H9 (cell line): ENCODE measurements around the gene ABLIM1. TPM values are rescaled to one million over a fixed set of nuclear protein-coding genes. Genes with fewer than 3 reads are reported as not detected.

Source experiments
- DNase-seq: peaks from one replicate; pipeline ENCODE4 v3.0.0-alpha.2; 2017
- H2AFZ ChIP-seq: one replicate; pipeline ENCODE4 v1.6.1; 2013; ENCODE audit warnings: mild to moderate bottlenecking, low read length, control low read depth, moderate library complexity
- H2AK5ac ChIP-seq: 2 replicates; pipeline ENCODE4 v1.6.1; 2013; ENCODE audit warnings: low read length, control low read depth, mixed read lengths; ENCODE audit not compliant: insufficient read length
- H2BK120ac ChIP-seq: one replicate; pipeline ENCODE4 v1.6.1; 2013; ENCODE audit warnings: low read depth, mild to moderate bottlenecking, low read length, control low read depth, inconsistent platforms; ENCODE audit not compliant: poor library complexity, severe bottlenecking
- H2BK12ac ChIP-seq: 2 replicates; pipeline ENCODE4 v1.6.1; 2013; ENCODE audit warnings: low read length, control low read depth, mixed read lengths, low read depth; ENCODE audit not compliant: insufficient read length
- H2BK15ac ChIP-seq: 2 replicates; pipeline ENCODE4 v1.6.1; 2013; ENCODE audit warnings: low read depth, low read length, control low read depth
- H2BK20ac ChIP-seq: one replicate; pipeline ENCODE4 v1.6.1; 2013; ENCODE audit warnings: low read depth, mild to moderate bottlenecking, low read length, control low read depth, inconsistent platforms; ENCODE audit not compliant: poor library complexity, severe bottlenecking
- H2BK5ac ChIP-seq: 2 replicates; pipeline ENCODE4 v1.6.1; 2013; ENCODE audit warnings: low read length, control low read depth, mixed read lengths; ENCODE audit not compliant: insufficient read length
- H3K14ac ChIP-seq: 2 replicates; pipeline ENCODE4 v1.6.1; 2013; ENCODE audit warnings: low read length, control low read depth; ENCODE audit not compliant: insufficient read depth
- H3K18ac ChIP-seq: 2 replicates; pipeline ENCODE4 v1.6.1; 2013; ENCODE audit warnings: low read depth, mild to moderate bottlenecking, mixed read lengths, low read length, control low read depth; ENCODE audit not compliant: insufficient read length
- H3K23ac ChIP-seq: 2 replicates; pipeline ENCODE4 v1.6.1; 2013; ENCODE audit warnings: low read length, control low read depth, mixed read lengths, low read depth; ENCODE audit not compliant: insufficient read length
- H3K23me2 ChIP-seq: 2 replicates; pipeline ENCODE4 v1.6.1; 2013; ENCODE audit warnings: low read depth, mild to moderate bottlenecking, mixed read lengths, low read length, control low read depth; ENCODE audit not compliant: insufficient read length, poor library complexity, severe bottlenecking
- H3K27ac ChIP-seq: 2 replicates; pipeline ENCODE4 v1.5.1; 2013; ENCODE audit warnings: low read length, control low read depth, mixed read lengths, low read depth; ENCODE audit not compliant: insufficient read length
- H3K27me3 ChIP-seq: 2 replicates; pipeline ENCODE4 v1.6.1; 2013; ENCODE audit warnings: low read length, control low read depth, inconsistent platforms; ENCODE audit not compliant: insufficient read depth
- H3K4ac ChIP-seq: 2 replicates; pipeline ENCODE4 v1.6.1; 2013; ENCODE audit warnings: low read depth, mild to moderate bottlenecking, control low read depth, inconsistent platforms, low read length, moderate library complexity
- H3K4me1 ChIP-seq: 2 replicates; pipeline ENCODE4 v1.6.1; 2013; ENCODE audit warnings: low read length, control low read depth, inconsistent platforms; ENCODE audit not compliant: insufficient read depth
- H3K4me2 ChIP-seq: 2 replicates; pipeline ENCODE4 v1.6.1; 2013; ENCODE audit warnings: low read length, control low read depth, mixed read lengths; ENCODE audit not compliant: insufficient read length, insufficient read depth
- H3K56ac ChIP-seq: 2 replicates; pipeline ENCODE4 v1.6.1; 2013; ENCODE audit warnings: low read depth, mild to moderate bottlenecking, mixed read lengths, low read length, control low read depth; ENCODE audit not compliant: insufficient read length
- H3K79me1 ChIP-seq: 2 replicates; pipeline ENCODE4 v1.6.1; 2013; ENCODE audit warnings: low read depth, mild to moderate bottlenecking, moderate library complexity, low read length, control low read depth, inconsistent platforms; ENCODE audit not compliant: insufficient read depth, poor library complexity, severe bottlenecking
- H3K79me2 ChIP-seq: 2 replicates; pipeline ENCODE4 v1.6.1; 2013; ENCODE audit warnings: low read length, control low read depth, inconsistent platforms; ENCODE audit not compliant: insufficient read depth
- H3K9ac ChIP-seq: 2 replicates; pipeline ENCODE4 v1.6.1; 2013; ENCODE audit warnings: low read length, control low read depth, mixed read lengths; ENCODE audit not compliant: insufficient read length; ENCODE audit errors: extremely low read depth
- H3K9me3 ChIP-seq: one replicate; pipeline ENCODE4 v1.6.1; 2013; ENCODE audit warnings: low read depth, low read length, inconsistent platforms; ENCODE audit not compliant: control insufficient read depth
- H3T11ph ChIP-seq: one replicate; pipeline ENCODE4 v1.6.1; 2013; ENCODE audit warnings: mild to moderate bottlenecking, low read length, control low read depth, inconsistent platforms
- H4K20me1 ChIP-seq: one replicate; pipeline ENCODE4 v1.6.1; 2013; ENCODE audit not compliant: control insufficient read depth, insufficient read length, insufficient read depth
- H4K5ac ChIP-seq: 2 replicates; pipeline ENCODE4 v1.6.1; 2013; ENCODE audit warnings: low read depth, mild to moderate bottlenecking, mixed read lengths, low read length, control low read depth; ENCODE audit not compliant: insufficient read length
- H4K8ac ChIP-seq: replicated peaks from 2 replicates; pipeline ENCODE4 v1.6.1; 2013; ENCODE audit warnings: low read length, control low read depth, mixed read lengths, low read depth; ENCODE audit not compliant: insufficient read length
- H4K91ac ChIP-seq: 2 replicates; pipeline ENCODE4 v1.6.1; 2013; ENCODE audit warnings: low read depth, mild to moderate bottlenecking, moderate library complexity, mixed read lengths, low read length, control low read depth; ENCODE audit not compliant: insufficient read length
- H3K27ac Mint-ChIP-seq, 3 experiments: 2 replicates in 2 of 3; 3 replicates in 1 of 3; pipeline ENCODE4 v1.8.0; 2020 to 2021; ENCODE audit warnings: mixed read lengths in 3 of 3, mild to moderate bottlenecking in 1 of 3, moderate library complexity in 1 of 3
- H3K27me3 Mint-ChIP-seq: 2 replicates; pipeline ENCODE4 v1.8.0; 2021; ENCODE audit warnings: low read depth, mild to moderate bottlenecking, moderate library complexity, mixed read lengths
- H3K36me3 Mint-ChIP-seq, 3 experiments: 2 replicates in 2 of 3; 3 replicates in 1 of 3; pipeline ENCODE4 v1.8.0; 2020 to 2021; ENCODE audit warnings: low read depth in 3 of 3, mixed read lengths in 3 of 3; ENCODE audit not compliant: insufficient read depth in 1 of 3
- H3K4me1 Mint-ChIP-seq, 2 experiments: 2 replicates each; pipeline ENCODE4 v1.8.0; 2020; ENCODE audit warnings: mixed read lengths in 2 of 2
- H3K4me3 Mint-ChIP-seq, 2 experiments: 2 replicates in 1 of 2; 3 replicates in 1 of 2; pipeline ENCODE4 v1.8.0; 2020 to 2021; ENCODE audit warnings: mild to moderate bottlenecking in 2 of 2, mixed read lengths in 2 of 2, moderate library complexity in 1 of 2
- H3K9me3 Mint-ChIP-seq, 2 experiments: 2 replicates in 1 of 2; 3 replicates in 1 of 2; pipeline ENCODE4 v1.8.0; 2020; ENCODE audit warnings: mild to moderate bottlenecking in 2 of 2, mixed read lengths in 2 of 2, moderate library complexity in 1 of 2
- WGBS: extraction: QIAGEN DNeasy Blood & Tissue Kit; methylation state at CpG from one replicate; pipeline ENCODE4 v1.1.7; 2013; ENCODE audit warnings: missing lambda C conversion rate, low lambda C conversion rate, mixed read lengths; ENCODE audit not compliant: insufficient read length; ENCODE audit errors: extremely low coverage; 5-methylcytosine and 5-hydroxymethylcytosine counted together
- total RNA-seq: library from RNA; stranded (reverse); gene quantifications from 2 replicates; pipeline ENCODE4 v1.2.1, GENCODE V29; 2021
- TF ChIP-seq, protein P1 (sequence below): fragments of 200-600 bp; sonication (generic); conservative IDR thresholded peaks from 3 replicates; pipeline ENCODE4 v1.8.0; 2021; ENCODE audit warnings: antibody characterized with exemption, mild to moderate bottlenecking

The ABLIM1 gene
- total RNA-seq, 1 experiment from 2014 or later = 32.1 TPM

DNA sequence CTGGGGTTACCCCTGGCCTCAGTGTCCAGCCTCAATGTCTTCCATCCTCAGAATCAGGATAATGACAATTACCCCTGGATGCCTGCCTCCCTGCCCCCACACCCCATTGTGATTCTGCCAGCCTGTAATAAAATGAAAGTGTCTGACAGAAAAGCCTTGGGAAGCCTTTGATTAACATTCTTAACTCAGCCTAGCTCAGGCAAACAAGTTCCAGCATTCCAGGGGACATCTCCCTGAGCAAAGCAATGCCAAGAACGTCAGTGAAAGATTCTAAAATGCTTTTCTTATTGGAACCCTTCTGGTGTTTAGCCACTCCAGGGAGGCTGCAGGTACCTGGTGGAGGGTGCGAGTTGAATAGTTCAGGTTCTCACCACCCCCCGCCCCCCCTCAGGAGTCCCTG is 272.5 kb downstream of the ABLIM1 start:
- Histone ChIP-seq H3K18ac (no peak overlapping the region), H4K20me1 (no peaks in the 10 kb centered on the region), H3K27ac (no peak overlapping the region), H3K23ac (no peak overlapping the region), H3K14ac (no peak overlapping the region), H3K56ac (no peak overlapping the region), H4K5ac (no peak overlapping the region), H3K4ac (no peak overlapping the region), H2BK15ac (no peak overlapping the region), H4K8ac (no peak overlapping the region), H3K9ac (no peak overlapping the region), H2BK12ac (no peak overlapping the region), H3K23me2 (no peaks in the 10 kb centered on the region), H3K27me3 (no peaks in the 10 kb centered on the region), H2BK5ac (no peak overlapping the region), H3K79me2 (no peaks in the 10 kb centered on the region), H3K4me2 (no peak overlapping the region), H3K9me3 (no peaks in the 10 kb centered on the region), H3K4me1 (no peaks in the 10 kb centered on the region), H2AK5ac (no peak overlapping the region), H4K91ac (no peak overlapping the region), H2BK120ac (no peak overlapping the region), H2BK20ac (no peak overlapping the region), H2AFZ (no peak overlapping the region), H3K79me1 (no peaks in the 10 kb centered on the region), H3T11ph (no peak overlapping the region)
- no peak overlapping the region for H3K27ac Mint-ChIP-seq
- H3K27me3 Mint-ChIP-seq = peaks cover 7% of the 10 kb centered on the region
- H3K9me3 Mint-ChIP-seq = no peaks in the 10 kb centered on the region
- no peaks in the 10 kb centered on the region for H3K36me3 Mint-ChIP-seq
- no peak for DNase-seq
- WGBS = no CpG with 5 or more reads among the region's 3 CpGs
- TF ChIP-seq, protein P1, sequence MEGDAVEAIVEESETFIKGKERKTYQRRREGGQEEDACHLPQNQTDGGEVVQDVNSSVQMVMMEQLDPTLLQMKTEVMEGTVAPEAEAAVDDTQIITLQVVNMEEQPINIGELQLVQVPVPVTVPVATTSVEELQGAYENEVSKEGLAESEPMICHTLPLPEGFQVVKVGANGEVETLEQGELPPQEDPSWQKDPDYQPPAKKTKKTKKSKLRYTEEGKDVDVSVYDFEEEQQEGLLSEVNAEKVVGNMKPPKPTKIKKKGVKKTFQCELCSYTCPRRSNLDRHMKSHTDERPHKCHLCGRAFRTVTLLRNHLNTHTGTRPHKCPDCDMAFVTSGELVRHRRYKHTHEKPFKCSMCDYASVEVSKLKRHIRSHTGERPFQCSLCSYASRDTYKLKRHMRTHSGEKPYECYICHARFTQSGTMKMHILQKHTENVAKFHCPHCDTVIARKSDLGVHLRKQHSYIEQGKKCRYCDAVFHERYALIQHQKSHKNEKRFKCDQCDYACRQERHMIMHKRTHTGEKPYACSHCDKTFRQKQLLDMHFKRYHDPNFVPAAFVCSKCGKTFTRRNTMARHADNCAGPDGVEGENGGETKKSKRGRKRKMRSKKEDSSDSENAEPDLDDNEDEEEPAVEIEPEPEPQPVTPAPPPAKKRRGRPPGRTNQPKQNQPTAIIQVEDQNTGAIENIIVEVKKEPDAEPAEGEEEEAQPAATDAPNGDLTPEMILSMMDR = no peak
- H3K4me1 Mint-ChIP-seq = peaks cover 7 to 14% of the 10 kb centered on the region in 2 experiments
- no peak overlapping the region for H3K4me3 Mint-ChIP-seq
